Cardiac fibroblast (primary cell): ENCODE results near the gene LRRC74B.

Source experiments
- DNase-seq, 2 donors: peaks; one replicate each; pipeline versions ENCODE4 v3.0.0 to v3.0.0-alpha.2; 2010; ENCODE audit warnings: low read depth in 2 of 2
- H3K4me3 ChIP-seq, 2 donors: replicated peaks in 1 of 2; 1 replicate in 1 of 2; 2 replicates in 1 of 2; pipeline ENCODE4 v1.5.1; 2011; ENCODE audit warnings: low read depth in 2 of 2, low read length in 2 of 2, mild to moderate bottlenecking in 2 of 2, moderate library complexity in 1 of 2
- CTCF ChIP-seq: IDR thresholded peaks from one replicate; pipeline ENCODE4 v1.5.1; 2011; ENCODE audit warnings: low read depth, mild to moderate bottlenecking, low read length, inconsistent platforms

LRRC74B gene

DNA sequence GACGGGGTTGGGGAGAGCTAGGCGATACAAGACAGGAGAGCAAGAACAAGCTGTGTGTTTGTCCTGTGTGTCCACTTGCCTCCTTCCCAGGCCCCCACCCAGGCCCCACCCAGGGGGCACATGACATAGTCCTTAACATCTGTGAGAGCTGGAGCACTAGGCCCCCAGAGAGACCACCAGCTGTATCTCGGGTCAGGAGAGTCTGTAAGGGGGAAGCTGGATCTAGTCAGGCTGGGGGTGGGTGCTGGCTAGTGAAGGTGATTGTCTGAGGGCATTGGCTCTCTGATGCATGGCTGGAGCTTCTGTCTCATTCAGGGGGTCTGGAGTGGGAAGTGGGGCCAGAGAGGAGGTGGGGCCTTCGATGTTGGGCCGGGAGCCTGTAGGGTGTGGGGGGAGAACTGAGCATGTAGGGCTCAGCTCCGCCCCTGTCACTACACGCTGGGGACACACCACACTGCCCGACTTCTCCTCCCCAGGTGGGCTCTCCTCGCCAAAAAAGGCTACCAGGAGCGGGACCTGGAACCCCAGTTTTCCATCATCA lies 30.2 kb upstream of the LRRC74B start:
- peak overlapping the region in 1 of 2 donors; percentile 64 for H3K4me3 ChIP-seq

DNA sequence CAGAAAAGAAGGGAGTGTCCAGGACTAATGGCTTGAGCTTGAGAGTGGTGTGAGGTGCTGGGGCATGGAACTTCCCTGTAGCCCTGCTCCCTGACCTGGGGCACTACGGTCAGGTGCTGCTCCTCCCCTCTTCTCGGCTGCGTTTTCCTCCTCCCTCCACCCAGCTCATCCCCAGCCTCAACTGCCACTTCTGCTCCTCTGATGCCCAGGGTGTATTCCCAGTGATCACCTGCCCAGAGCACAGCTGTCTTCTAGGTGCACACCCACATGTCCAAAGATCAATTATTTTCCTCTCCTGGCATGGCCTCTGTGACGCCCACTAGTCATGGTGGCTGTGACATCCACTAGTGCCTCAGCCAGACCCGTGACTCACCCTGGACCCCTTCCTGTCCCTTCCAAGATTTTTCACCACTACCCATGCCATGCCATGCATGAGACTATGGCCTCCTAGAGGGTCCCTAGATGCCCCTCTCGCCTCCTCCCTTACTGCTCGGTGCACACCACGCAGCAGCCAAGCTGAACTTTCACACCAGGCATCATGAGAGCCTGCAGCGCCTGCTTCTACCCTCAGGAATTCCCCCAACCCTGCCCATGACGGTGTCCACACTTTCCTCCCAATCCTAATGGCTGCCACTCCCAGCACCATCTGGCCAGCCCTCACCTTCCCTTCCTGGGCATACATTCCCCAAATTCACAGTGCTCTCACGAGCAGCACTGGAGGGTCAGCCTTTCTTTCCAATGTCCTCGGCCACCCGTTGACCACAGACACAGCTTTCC lies 28.9 kb upstream of the LRRC74B start:
- TF ChIP-seq CTCF, result no peak
- DNase-seq, result no peak
- no peak overlapping the region for H3K4me3 ChIP-seq

More for the DNA sequence above, 30.2 kb upstream of the LRRC74B start:
- DNase-seq, result no peak
- no peak for TF ChIP-seq CTCF

DNA sequence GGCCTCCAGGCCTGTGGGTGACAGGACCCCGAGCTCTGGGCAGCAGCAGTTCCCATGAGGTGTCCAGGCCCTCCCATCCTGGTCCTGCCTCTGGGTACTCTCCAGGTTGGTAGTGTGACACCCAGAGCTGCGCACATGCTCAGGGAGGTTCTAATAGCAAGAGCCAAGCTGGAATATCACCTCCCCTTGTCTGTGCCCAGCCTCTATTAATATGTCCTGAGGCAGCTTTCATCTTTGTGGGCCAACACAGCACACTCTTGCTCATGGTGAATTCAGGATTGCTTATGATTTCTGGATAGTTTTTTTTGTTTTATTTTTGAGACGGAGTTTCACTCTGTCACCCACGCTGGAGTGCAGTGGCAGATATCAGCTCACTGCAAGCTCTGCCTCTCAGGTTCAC lies 27.4 kb upstream of the LRRC74B start:
- H3K4me3 ChIP-seq, result no peak overlapping the region
- DNase-seq, result no peak
- TF ChIP-seq CTCF, result no peak

DNA sequence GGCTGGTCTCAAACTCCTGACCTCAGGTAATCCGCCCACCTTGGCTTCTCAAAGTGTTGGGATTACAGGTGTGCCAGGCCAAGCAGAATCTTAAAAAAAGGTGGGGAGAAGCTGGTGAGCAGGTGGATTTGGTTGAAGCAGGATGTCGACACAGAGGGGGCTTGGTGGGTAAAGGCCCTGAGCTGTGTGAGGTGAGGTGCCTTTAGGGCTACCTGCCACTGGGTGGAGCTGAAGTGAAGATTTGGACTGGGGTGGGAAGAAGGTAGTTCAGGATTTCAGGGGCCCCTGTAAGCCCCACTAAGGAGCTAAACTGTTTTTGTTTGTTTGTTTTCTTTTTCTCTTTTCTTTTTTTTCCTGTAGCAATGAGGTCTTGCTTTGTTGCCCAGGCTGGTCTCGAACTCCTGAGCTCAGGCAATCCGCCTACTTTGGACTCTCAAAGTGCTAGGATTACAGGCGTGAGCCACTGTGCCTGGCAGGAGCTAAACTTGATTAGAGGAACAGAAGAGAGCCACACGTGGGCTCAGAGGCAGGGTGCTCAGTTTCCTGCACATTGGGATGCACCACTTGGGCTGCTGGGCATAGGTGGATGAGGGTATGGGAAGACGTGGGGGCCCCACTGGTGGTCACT lies 24.8 kb upstream of the LRRC74B start:
- no peak overlapping the region for H3K4me3 ChIP-seq
- DNase-seq, result peak; percentile 15 to 24
- TF ChIP-seq CTCF, result peak; percentile 54

DNA sequence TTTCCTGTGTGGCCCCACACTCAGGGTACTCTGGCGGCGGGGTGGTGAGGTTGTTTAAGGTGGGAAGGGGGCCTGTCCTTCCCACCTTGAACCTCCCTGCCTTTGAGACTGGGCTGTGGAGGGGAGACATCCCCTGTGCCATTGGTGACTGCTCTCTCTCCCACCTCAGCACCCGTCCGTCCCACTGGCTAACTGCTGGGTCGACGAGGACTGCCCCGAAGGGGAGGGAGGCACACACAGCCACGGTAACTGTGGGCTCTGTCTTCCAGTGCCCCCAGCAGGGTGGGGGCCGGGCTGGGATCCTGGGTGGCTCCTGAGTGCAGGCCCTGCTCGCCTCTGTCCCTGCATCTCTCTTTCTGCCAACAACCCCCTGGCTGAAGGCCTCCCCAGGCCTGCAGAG lies 23.2 kb upstream of the LRRC74B start:
- TF ChIP-seq CTCF, result no peak
- DNase-seq, result no peak
- no peak overlapping the region for H3K4me3 ChIP-seq

DNA sequence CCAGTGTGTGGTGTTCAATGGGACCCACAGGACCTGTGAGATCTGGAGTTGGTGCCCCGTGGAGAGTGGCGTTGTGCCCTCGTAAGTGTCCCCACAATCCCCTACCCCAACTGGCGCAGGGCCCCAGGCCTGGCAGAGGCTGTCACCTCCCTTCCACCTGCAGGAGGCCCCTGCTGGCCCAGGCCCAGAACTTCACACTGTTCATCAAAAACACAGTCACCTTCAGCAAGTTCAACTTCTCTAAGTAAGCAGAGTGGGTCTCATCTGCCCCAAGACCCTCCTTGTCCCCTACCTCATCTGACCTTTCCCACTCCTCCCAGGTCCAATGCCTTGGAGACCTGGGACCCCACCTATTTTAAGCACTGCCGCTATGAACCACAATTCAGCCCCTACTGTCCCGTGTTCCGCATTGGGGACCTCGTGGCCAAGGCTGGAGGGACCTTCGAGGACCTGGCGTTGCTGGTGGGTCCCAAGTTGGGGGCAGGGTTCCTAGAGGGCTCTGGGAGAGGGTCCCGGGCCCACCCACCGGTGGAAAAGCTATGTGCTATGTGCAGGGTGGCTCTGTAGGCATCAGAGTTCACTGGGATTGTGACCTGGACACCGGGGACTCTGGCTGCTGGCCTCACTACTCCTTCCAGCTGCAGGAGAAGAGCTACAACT lies 22.7 kb upstream of the LRRC74B start:
- no peak for TF ChIP-seq CTCF
- H3K4me3 ChIP-seq, result no peak overlapping the region
- no peak for DNase-seq
